Ramos (cell line): ENCODE data around the gene DCTN5.

Source experiments
- in situ Hi-C: fragments of 300-500 bp; cut with MboI; formaldehyde crosslinking; loops from one replicate; pipeline ENCODE4 v1.14.3; 2022; ENCODE audit warnings: low sequenced_read_pairs; ENCODE audit not compliant: unreplicated experiment

Gene DCTN5

GRCh38 chr16:23690771-23691482, 49.7 kb downstream of the DCTN5 start:
- in situ Hi-C loops = no loop called here

- in situ Hi-C loops = no loop called here
These were observed 50.4 kb downstream of the DCTN5 start for GRCh38 chr16:23691483-23692189.

GRCh38 chr16:23692190-23692837, 51.0 kb downstream of the DCTN5 start:
- in situ Hi-C loops = no loop called here

DNA sequence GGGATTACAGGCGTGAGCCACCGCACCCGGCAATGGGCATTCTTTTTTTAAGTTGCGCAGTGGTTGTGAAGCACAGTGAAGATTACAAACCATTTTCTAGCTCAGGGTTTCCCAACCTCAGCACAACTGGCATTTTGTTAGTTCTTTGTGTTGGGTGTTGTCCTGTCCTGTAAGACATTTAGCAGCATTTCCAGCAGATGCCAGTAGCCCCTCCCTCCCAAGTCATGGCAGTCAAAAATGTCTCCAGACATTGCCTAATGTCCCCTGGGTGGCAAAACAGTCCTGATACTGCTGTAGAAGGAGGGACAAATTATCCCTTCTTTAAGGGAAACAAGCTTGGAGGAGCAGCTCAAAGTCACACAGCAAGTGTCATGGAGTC, 53.0 kb downstream of the DCTN5 start:
- in situ Hi-C loops = no loop called here

DNA sequence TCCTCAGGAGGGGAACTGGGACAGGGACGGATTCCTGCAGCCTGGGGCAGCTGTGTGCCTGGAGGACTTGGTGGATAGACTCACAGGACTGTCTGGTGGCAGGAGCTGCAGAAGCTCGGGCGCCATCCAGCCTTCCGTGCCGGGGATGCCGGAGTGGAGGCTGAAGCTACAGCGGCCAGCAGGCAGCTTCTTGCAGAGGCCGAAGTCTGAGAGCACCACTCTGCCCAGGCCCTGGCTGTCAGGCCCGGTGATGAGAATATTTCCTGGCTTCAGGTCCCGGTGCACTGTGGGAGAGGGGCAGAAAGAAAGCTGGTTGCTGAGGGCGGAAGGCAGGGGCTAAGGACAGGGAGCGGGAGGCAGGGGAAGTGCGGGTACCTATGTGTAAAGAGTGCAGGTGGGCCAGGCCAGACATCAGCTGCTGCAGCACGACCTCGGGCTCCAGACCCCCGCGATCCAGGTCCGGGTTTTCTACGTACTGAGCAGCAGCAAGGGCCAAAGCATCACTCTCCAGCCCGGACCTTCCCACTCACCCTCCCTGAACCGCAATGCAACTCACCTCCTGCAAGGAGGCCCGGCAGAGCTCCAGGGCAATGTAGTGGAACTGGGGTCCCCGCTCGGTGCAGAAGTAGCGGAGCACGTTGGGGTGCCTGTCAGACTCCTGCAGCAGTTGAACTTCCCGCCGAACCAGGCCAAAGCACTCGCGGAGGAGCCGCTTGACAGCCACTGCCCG, 53.5 kb downstream of the DCTN5 start:
- in situ Hi-C loops = no loop called here

GRCh38 chr16:23695756-23696155, 54.5 kb downstream of the DCTN5 start:
- in situ Hi-C loops = no loop called here

DNA sequence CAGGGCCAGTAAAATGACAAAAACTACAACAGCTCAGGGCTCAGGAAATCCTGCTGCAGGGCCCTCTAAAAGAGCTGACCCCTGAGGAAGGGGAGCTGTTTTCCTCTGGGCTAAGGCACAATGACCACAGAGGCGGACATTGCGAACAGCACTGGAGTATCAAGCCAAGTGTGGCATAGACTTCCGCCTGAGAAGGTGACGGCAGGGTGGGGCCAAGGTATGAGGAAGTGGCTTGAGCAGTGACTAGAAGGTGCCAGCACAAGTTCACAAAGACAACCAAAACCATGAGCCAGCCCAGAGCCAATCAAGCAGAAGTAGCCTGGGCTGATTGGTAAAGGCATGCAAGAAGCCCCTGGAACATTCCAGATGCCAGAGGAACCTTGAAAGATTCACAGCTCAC, 57.8 kb downstream of the DCTN5 start:
- in situ Hi-C loops = no loop called here

GRCh38 chr16:23700093-23700492, 58.8 kb downstream of the DCTN5 start:
- in situ Hi-C loops = no loop called here

GRCh38 chr16:23700509-23700908, 59.2 kb downstream of the DCTN5 start:
- in situ Hi-C loops = no loop called here

GRCh38 chr16:23701045-23701444, 59.8 kb downstream of the DCTN5 start:
- in situ Hi-C loops = no loop called here

DNA sequence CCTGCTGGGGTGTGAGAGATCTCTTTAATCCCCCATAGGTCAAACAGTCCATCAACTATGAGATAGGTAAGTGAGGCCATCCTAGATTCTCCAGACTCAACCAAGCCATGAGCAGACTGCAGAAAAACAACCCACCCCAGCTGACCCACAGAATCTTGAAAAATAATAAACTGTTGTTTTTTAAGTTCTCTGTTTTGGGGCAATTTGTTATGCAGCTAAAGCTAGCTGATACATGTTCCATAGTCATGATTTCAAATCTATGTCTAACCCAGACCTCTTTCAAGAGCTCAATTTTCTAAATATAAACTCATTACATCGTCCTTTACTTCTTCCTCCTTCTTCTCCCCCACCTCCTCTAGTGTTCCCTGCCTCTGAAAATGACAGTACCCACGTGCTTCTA, 61.7 kb downstream of the DCTN5 start:
- in situ Hi-C loops = no loop called here

GRCh38 chr16:23704772-23705516, 63.7 kb downstream of the DCTN5 start:
- in situ Hi-C loops = no loop called here

GRCh38 chr16:23705517-23705902, 64.2 kb downstream of the DCTN5 start:
- in situ Hi-C loops = no loop called here

DNA sequence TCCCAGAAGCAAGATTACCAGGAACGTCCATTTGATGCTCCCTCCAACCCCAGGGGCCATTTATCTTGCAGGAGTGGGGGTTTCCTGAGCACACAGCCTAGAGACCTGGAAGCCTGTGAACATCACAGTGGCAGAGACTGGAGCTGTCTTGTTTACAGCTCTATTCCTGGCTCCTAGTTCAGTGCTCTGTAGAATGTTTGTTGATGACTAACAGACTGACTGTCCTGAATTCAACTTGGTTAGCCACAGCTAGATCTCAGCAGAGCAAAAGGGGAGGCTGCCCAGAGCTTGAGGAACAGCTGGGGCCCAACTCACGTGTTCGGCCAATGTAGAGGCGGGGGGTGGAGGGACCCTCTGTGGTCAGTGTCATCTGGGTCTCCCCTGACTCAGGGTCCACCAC, 65.2 kb downstream of the DCTN5 start:
- in situ Hi-C loops = no loop called here

GRCh38 chr16:23709536-23709935, 68.3 kb downstream of the DCTN5 start:
- in situ Hi-C loops = no loop called here

DNA sequence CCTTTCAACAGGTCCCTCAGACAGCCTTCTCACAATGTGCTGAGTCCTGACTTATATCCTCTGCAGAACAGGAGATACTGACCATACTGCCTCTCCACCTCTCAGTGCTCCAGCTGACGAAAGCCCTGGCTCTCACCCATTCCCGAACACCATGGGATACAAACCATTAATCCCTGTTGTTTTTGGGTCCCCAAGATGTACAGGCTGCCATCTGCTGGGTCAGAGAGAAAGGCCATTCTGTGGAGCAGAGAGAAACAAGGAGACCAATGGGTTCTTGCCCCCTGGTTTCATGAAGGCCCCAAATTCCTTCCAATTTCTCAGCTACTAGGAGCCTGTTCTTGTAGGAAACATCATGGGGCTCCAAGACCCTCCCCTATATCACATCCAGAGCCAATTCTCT, 68.7 kb downstream of the DCTN5 start:
- in situ Hi-C loops = no loop called here

DNA sequence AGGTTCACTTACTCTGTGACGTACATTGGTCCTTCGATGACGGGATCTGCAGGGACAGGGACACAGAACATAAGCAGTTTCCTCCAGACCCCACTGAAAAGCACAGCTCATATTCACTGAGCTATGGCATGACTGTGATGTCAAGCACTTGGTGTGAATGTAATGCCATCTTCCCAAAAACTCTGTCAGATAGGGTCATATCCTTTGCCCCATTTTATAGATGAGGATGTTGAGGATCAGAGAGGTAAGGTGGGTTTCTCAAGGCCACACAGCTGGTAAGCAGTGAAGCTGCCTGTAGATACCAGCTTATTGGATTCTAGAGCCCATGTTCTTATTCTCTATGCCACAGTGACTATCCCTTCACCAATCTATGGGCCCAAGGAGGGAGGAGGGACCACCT, 69.2 kb downstream of the DCTN5 start:
- in situ Hi-C loops = no loop called here

GRCh38 chr16:23711785-23712184, 70.5 kb downstream of the DCTN5 start:
- in situ Hi-C loops = no loop called here

GRCh38 chr16:23712976-23713375, 71.7 kb downstream of the DCTN5 start, which contains the start of gene ERN2:
Gene ERN2 (minus strand): TSS chr16:23713222. CDS start chr16:23713187, 35 bp downstream.
- in situ Hi-C loops = no loop called here

DNA sequence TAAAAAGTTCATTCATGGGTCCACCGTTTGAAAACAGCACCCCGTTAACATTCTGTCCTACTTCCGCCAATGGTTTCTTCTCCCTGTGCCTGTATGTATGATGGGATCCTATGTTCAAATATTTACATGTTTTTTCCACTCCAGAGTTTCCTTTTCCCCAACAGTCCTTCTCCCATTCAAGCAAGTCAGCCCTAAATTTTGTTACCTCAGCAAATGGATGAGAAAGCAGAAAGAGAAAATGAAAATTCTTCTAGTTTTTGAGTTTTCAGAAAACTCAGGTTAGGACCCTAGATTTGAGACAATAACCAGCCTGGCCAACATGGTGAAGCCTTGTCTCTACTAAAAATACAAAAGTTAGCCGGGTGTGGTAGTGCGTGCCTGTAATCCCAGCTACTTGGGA, 75.2 kb downstream of the DCTN5 start:
- in situ Hi-C loops = no loop called here
